ENCODE results near the gene FAM199X. TPM values are rescaled to one million over a fixed set of nuclear protein-coding genes. Genes with fewer than 3 reads are reported as not detected.
"Not testable (repeated sequence)": the region's sequence is repeated elsewhere in the genome, so short reads cannot be mapped to it uniquely, and the experiment has no call there.

FAM199X gene
- total RNA-seq, 1 donor from 2014 or later: 28.6 TPM

DNA sequence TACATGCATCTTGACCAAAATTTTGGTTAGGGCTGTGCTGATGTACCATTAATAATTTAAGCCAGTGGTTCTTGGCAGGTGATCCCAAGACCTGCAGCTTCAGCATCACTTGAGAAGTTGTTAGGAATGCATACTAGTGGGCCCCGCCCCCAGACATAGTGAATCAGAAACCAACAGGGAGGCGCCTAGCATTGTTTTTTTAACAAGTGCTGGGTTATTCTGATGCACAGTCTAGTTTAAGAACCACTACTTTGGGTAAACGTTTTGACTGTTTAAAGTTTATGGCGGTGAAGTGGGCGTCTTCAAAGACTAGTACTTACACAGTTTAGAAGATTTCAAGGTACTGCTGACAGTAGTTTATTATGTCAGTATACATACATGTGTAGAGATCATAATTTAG is 23.6 kb downstream of the FAM199X start:
- DNase-seq (ENCODE audit: low read depth, low spot score): no peak

DNA sequence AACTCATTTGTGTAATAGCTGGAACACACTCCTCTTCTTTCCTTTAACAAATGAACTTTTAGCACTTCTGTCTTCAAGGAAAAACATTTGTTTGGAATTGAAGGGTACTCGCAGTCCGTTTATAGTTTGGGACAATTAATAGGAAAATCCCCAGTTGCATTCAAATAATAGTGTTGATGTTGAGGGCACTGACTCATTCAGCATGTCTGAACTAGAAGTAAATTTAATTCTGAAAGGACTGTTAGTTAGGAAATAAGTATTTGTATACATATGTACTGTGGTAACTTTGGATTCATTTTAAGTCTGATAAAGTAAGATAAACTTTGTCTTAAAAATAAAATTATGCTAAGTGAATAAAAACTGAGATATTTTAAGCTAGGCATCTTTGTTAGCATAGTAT is 27.2 kb downstream of the FAM199X start:
- no peak for DNase-seq (ENCODE audit: low read depth, low spot score)

DNA sequence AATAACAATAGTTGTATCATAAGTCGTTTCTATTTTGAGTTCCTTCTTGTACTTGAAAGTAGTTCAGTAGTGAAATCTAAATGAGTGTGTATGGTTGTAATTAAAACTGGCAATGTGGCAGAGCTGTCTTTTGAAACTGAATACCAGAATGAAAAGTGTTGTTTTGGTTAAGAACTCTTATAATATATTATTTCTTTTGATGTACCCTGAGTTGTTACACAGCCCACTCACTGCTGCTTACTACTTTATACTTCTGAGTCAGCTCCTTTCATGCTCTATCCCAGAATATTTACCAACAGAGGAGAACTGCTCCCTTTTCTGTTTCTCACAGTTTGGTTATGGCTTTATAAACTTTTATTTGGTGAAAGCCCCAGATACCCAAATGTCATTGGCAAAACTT is 28.8 kb downstream of the FAM199X start:
- DNase-seq (ENCODE audit: low read depth, low spot score): no peak

DNA sequence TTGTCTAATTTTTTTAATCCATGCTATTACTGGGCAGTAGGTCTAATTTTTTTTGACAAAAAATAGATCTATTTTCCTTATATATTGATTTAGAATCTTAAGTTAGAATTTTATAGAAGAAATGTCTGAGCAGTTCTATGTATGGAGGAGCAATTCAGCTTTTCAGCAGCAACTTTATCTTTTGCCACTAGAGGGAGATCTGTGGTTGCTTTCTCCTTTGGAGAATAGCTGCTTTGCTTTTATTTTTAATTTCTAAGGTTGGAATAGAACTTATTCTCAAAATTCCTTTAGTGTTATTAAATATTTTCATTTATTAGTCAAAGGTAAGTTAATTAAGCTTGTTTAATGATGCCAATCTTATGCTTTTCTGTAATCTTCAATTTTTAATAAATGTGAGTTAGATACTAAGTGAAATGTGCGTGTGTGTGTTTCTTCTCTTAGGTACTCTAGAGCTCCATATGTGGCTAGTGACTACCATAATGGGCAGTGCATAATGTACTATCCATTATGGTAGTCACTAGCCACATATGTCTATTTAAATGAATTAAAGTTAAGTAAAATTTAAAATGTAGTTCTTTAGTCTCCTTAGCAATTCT is 29.3 kb downstream of the FAM199X start:
- no peak for DNase-seq (ENCODE audit: low read depth, low spot score)

DNA sequence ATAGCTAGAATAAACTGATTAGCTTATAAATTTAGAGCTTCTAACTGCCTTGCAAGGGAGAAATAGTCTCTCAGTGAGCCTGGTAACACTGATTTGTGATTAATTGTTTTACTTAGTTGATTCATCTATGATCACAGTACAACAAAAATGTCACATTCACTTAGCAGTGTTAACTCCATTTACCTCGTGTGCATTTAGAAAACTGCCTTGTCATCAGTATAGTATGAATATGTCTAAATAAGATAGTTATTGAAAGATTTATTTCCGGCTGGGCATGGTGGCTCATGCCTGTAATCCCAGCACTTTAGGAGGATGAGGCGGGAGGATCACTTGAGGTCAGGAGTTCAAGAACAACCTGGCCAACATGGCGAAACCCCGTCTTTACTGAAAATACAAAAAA is 39.3 kb downstream of the FAM199X start:
- DNase-seq (ENCODE audit: low read depth, low spot score): no peak

DNA sequence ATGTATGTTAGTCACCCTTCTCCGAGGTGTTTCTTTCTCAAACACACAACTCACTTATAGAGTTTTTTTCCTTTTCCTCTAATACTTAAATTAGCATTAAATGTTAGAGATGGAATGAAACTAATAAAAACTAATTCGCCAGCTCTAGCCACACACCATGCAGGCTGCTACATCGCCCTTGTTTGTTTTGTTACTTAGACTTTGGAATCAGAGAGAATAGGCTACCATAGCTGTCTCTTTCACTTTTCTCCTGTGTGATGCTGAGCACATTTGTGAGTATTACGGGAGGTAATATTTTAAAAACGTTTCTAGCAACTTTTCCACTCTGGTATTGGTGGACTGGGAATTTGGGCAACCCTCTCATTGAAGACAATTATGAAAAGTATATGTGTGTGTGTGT is 44.9 kb downstream of the FAM199X start:
- no peak for DNase-seq (ENCODE audit: low read depth, low spot score)

DNA sequence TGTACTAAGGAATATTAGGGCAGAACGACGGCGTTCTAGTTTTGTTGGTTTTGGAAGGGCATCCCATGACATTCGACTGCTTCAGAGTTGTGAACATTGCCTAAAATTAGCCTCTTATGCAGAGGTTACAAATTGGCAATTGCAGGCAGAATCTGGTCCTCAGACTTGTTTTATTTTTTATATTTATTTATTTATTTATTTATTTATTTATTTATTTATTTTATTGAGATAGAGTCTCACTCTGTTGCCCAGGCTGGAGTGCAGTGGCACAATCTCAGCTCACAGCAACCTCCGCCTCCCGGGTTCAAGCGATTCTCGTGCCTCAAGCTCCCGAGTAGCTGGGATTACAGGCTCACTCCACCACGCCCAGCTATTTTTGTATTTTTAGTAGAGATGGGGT is 63.8 kb downstream of the FAM199X start:
- not testable (repeated sequence) for DNase-seq (ENCODE audit: low read depth, low spot score)

Other genes with a start within 250 kb of the FAM199X start
- gene TMSB15B, start 203.8 kb upstream of the FAM199X start, total RNA-seq: 3.9 and 5.9 TPM in 2 replicates
- gene H2BW1, start 152.7 kb upstream of the FAM199X start, total RNA-seq: not detected in 2 replicates
- gene H2BW2, start 126.5 kb upstream of the FAM199X start, total RNA-seq: not detected in 2 replicates
- 2.5 and 3.1 TPM in 2 replicates for gene TMSB15C, start 90.2 kb upstream of the FAM199X start, total RNA-seq
- gene ZCCHC18, start 53.9 kb upstream of the FAM199X start, total RNA-seq: 0.88 and 1.9 TPM in 2 replicates
- 8.7 and 12.5 TPM in 2 replicates for gene SLC25A53, start 9.4 kb upstream of the FAM199X start, total RNA-seq
- not detected in 2 replicates for gene ESX1, start 88.5 kb downstream of the FAM199X start, total RNA-seq

Data from pulmonary artery endothelial cell (primary cell).